OCI-LY1 (cell line): ENCODE results near the gene PLA2G6.

Experiments
- H2AFZ ChIP-seq: fragments of 200-600 bp; sonication (generic), shearing (Covaris generic); 2 replicates; pipeline ENCODE4 v1.6.0; 2014; ENCODE audit warnings: antibody characterized with exemption, mild to moderate bottlenecking, low read length
- H3F3A ChIP-seq: fragments of 200-600 bp; sonication (generic), shearing (Covaris generic); 2 replicates; pipeline ENCODE4 v1.6.0; 2014; ENCODE audit warnings: mild to moderate bottlenecking, antibody characterized with exemption, low read length, moderate library complexity; ENCODE audit not compliant: insufficient read depth
- H3K27ac ChIP-seq: fragments of 200-600 bp; sonication (generic); 2 replicates; pipeline ENCODE4 v1.5.1; 2014; ENCODE audit warnings: low read length, mixed run types, mild to moderate bottlenecking, low read depth; ENCODE audit not compliant: poor library complexity, severe bottlenecking
- H3K27me3 ChIP-seq: fragments of 200-600 bp; sonication (generic); 2 replicates; pipeline ENCODE4 v1.6.0; 2014; ENCODE audit warnings: antibody characterized with exemption, mild to moderate bottlenecking, low read length, moderate library complexity; ENCODE audit not compliant: insufficient read depth
- H3K36me3 ChIP-seq: fragments of 200-600 bp; sonication (generic); 2 replicates; pipeline ENCODE4 v1.6.1; 2014; ENCODE audit warnings: mild to moderate bottlenecking, antibody characterized with exemption, low read length, moderate library complexity, mixed read lengths; ENCODE audit not compliant: insufficient read depth
- H3K4me1 ChIP-seq: fragments of 200-600 bp; sonication (generic); 2 replicates; pipeline ENCODE4 v1.5.1; 2014; ENCODE audit warnings: mild to moderate bottlenecking, low read length, moderate library complexity; ENCODE audit not compliant: insufficient read depth, severe bottlenecking
- H3K4me2 ChIP-seq: fragments of 200-600 bp; sonication (generic), shearing (Covaris generic); 2 replicates; pipeline ENCODE4 v1.6.1; 2014; ENCODE audit warnings: low read length
- H3K4me3 ChIP-seq: fragments of 200-600 bp; sonication (generic); 2 replicates; pipeline ENCODE4 v1.5.1; 2014; ENCODE audit warnings: low read length, low read depth, mild to moderate bottlenecking, mixed read lengths; ENCODE audit not compliant: poor library complexity, severe bottlenecking
- H3K79me2 ChIP-seq: fragments of 200-600 bp; shearing (Covaris generic); 2 replicates; pipeline ENCODE4 v1.6.1; 2016; ENCODE audit warnings: mixed run types, low read length, mixed read lengths; ENCODE audit not compliant: insufficient read depth
- H3K9ac ChIP-seq: fragments of 200-600 bp; sonication (generic), shearing (Covaris generic); 2 replicates; pipeline ENCODE4 v1.6.1; 2014; ENCODE audit warnings: mild to moderate bottlenecking, low read length, mixed read lengths
- H3K9me2 ChIP-seq: fragments of 200-600 bp; sonication (generic), shearing (Covaris generic); 2 replicates; pipeline ENCODE4 v1.6.1; 2014; ENCODE audit warnings: low read depth, mild to moderate bottlenecking, low read length, mixed read lengths
- H3K9me3 ChIP-seq: fragments of 200-600 bp; shearing (Covaris generic); 2 replicates; pipeline ENCODE4 v1.6.1; 2014; ENCODE audit warnings: low read length, mixed read lengths
- H4K20me1 ChIP-seq: fragments of 200-600 bp; sonication (generic), shearing (Covaris generic); 2 replicates; pipeline ENCODE4 v1.6.0; 2016; ENCODE audit warnings: mild to moderate bottlenecking, low read length; ENCODE audit not compliant: insufficient read depth
- CTCF ChIP-seq: fragments of 200-600 bp; sonication (generic), shearing (Covaris generic); IDR thresholded peaks from 2 replicates; pipeline ENCODE4 v1.5.1; 2017; ENCODE audit warnings: mild to moderate bottlenecking, antibody characterized with exemption, low read length, moderate library complexity, mixed read lengths
- EZH2 ChIP-seq: fragments of 200-600 bp; sonication (generic), shearing (Covaris generic); IDR thresholded peaks from 2 replicates; pipeline ENCODE4 v1.8.0; 2017; ENCODE audit warnings: borderline replicate concordance, mixed run types, mild to moderate bottlenecking, antibody characterized with exemption, low read length, moderate library complexity, mixed read lengths

PLA2G6 gene

GRCh38 chr22:38203855-38204514 is 22.4 kb upstream of the PLA2G6 start:
- Histone ChIP-seq H3K27ac (no peak overlapping the region), H3K9me3 (no peaks in the 10 kb centered on the region), H3K4me2 (no peak overlapping the region), H3K36me3 (no peaks in the 10 kb centered on the region), H3K27me3 (no peaks in the 10 kb centered on the region), H3K9ac (no peak overlapping the region), H3F3A (no peaks in the 10 kb centered on the region), H2AFZ (no peak overlapping the region), H3K4me3 (no peak overlapping the region), H3K79me2 (no peaks in the 10 kb centered on the region), H3K4me1 (peaks cover 27% of the 10 kb centered on the region), H3K9me2 (no peaks in the 10 kb centered on the region), H4K20me1 (no peaks in the 10 kb centered on the region)
- TF ChIP-seq EZH2 (no peak), CTCF (no peak)

- Histone ChIP-seq H3K4me1 (peaks cover 27% of the 10 kb centered on the region), H3K27ac (no peak overlapping the region), H4K20me1 (no peaks in the 10 kb centered on the region), H3K9me2 (no peaks in the 10 kb centered on the region), H3K27me3 (no peaks in the 10 kb centered on the region), H3K9ac (peak overlapping the region; percentile 57; the same call in 1 of the 2 replicates), H3K4me2 (peak overlapping the region; percentile 84), H3K79me2 (no peaks in the 10 kb centered on the region), H3F3A (no peaks in the 10 kb centered on the region), H3K9me3 (no peaks in the 10 kb centered on the region), H3K4me3 (peak overlapping the region; percentile 78), H3K36me3 (no peaks in the 10 kb centered on the region), H2AFZ (no peak overlapping the region)
- TF ChIP-seq CTCF (no peak), EZH2 (no peak)
These were observed 21.6 kb upstream of the PLA2G6 start for GRCh38 chr22:38203090-38203810.

GRCh38 chr22:38202437-38203089 is 20.9 kb upstream of the PLA2G6 start:
- no peaks in the 10 kb centered on the region for H3K27me3 ChIP-seq
- H3K4me3 ChIP-seq: peak overlapping the region; percentile 78
- TF ChIP-seq CTCF (no peak), EZH2 (no peak)
- no peaks in the 10 kb centered on the region for H3F3A ChIP-seq
- no peaks in the 10 kb centered on the region for H3K36me3 ChIP-seq
- H3K27ac ChIP-seq: no peak overlapping the region
- peaks cover 27% of the 10 kb centered on the region for H3K4me1 ChIP-seq
- H3K9me2 ChIP-seq: no peaks in the 10 kb centered on the region
- H2AFZ ChIP-seq: no peak overlapping the region
- H3K9ac ChIP-seq: peak overlapping the region; percentile 57
- H3K9me3 ChIP-seq: no peaks in the 10 kb centered on the region
- H4K20me1 ChIP-seq: no peaks in the 10 kb centered on the region
- H3K79me2 ChIP-seq: no peaks in the 10 kb centered on the region
- H3K4me2 ChIP-seq: peak overlapping the region; percentile 84
